Measurements from ENCODE around the gene STK17B. TPM values are rescaled to one million over a fixed set of nuclear protein-coding genes. Genes with fewer than 3 reads are reported as not detected.

The STK17B gene
- total and polyA plus RNA-seq, 4 donors = 9.0 to 73.7 (median 27.2) TPM

DNA sequence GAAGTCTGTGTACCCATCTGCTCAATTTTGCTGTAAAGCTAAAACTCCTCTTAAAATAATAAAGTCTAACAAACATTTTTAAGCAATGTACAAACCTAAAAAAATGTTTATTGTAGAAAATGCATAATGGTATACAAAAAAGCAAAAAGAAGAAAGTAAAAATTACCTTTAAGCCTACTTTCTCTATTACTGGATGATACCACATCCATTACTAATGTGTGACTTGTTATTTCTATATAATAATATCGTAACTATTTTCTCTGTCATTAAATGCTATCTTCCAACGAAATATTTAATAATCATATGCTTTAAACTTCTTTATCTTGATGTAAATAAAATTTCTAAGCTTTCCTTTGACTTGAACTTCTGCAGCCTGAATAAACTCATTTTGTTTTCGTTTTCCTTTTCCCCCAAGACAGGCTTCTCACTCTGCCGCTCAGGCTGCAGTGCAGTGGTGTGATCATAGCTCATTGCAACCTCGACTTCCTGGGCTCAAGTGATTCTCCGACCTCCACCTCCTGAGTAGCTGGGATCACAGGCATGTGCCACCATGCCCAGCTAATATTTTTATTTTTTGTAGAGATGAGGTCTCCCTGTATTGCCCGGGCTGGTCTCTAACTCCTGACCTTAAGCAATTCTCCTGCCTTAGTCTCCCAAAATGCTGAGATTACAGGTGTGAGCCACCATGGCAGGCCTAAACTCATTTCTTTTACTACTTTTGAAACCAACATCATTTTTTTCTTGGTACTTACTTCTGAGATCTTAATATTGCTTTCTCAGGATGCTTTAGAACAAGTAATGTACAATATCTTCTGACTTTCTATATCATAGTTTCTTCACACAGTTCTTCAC lies 84.6 kb downstream of the STK17B start:
- Histone ChIP-seq H3K27ac (ENCODE audit: low read depth in 1 of 2, low read length in 1 of 2) (no peak overlapping the region), H3K36me3 (ENCODE audit: control insufficient read depth in 4 of 4, insufficient read depth in 4 of 4, low read length in 4 of 4) (no peaks in the 10 kb centered on the region), H3K9me3 (ENCODE audit: control insufficient read depth in 4 of 4, insufficient read depth in 3 of 4, low read length in 3 of 4) (peaks cover 0 to 4% (median 1%) of the 10 kb centered on the region in 4 donors), H3K9ac (ENCODE audit: insufficient read depth in 1 of 2, low read length in 2 of 2) (no peak overlapping the region), H3K27me3 (ENCODE audit: control insufficient read depth in 3 of 3, insufficient read depth in 3 of 3, low read length in 2 of 3) (no peaks in the 10 kb centered on the region), H3K4me3 (no peak overlapping the region), H3K4me1 (ENCODE audit: control insufficient read depth in 5 of 5, insufficient read depth in 5 of 5, low read length in 5 of 5) (no peaks in the 10 kb centered on the region)
- no peak for ATAC-seq (ENCODE audit: insufficient read depth, low FRiP score)
- TF ChIP-seq, protein P1, sequence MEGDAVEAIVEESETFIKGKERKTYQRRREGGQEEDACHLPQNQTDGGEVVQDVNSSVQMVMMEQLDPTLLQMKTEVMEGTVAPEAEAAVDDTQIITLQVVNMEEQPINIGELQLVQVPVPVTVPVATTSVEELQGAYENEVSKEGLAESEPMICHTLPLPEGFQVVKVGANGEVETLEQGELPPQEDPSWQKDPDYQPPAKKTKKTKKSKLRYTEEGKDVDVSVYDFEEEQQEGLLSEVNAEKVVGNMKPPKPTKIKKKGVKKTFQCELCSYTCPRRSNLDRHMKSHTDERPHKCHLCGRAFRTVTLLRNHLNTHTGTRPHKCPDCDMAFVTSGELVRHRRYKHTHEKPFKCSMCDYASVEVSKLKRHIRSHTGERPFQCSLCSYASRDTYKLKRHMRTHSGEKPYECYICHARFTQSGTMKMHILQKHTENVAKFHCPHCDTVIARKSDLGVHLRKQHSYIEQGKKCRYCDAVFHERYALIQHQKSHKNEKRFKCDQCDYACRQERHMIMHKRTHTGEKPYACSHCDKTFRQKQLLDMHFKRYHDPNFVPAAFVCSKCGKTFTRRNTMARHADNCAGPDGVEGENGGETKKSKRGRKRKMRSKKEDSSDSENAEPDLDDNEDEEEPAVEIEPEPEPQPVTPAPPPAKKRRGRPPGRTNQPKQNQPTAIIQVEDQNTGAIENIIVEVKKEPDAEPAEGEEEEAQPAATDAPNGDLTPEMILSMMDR (IDR thresholded peaks at IDR 0.05; ENCODE audit: control extremely low read depth, extremely low read depth) = no peak
- no peak for DNase-seq
- WGBS, 2 donors = 75 to 87% methylated on average over 7 of the region's 7 CpGs

DNA sequence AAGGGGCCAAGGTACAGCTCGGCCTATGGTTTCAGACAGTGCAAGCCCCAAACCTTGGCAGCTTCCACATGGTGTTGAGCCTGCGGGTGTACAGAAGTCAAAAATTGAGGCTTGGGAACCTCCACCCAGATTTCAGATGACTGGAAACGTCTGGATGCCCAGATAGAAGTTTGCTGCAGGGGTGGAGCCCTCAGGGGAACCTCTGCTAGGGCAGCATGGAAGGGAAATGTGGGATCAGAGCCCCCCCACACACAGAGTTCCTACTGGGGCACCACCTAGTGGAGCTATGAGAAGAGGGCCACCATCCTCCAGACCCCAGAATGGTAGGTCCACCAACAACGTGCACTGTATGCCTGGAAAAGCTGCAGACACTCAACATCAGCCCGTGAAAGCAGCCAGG lies 87.8 kb downstream of the STK17B start:
- TF ChIP-seq, protein P1 (IDR thresholded peaks at IDR 0.05; ENCODE audit: control extremely low read depth, extremely low read depth) = no peak
- DNase-seq (no peak), ATAC-seq (ENCODE audit: insufficient read depth, low FRiP score) (no peak)
- 96 to 98% methylated on average over 5 of the region's 5 CpGs for WGBS, 2 donors
- H3K9ac ChIP-seq (ENCODE audit: insufficient read depth in 1 of 2, low read length in 2 of 2) = no peak overlapping the region
- H3K36me3 ChIP-seq (ENCODE audit: control insufficient read depth in 4 of 4, insufficient read depth in 4 of 4, low read length in 4 of 4) = no peaks in the 10 kb centered on the region
- no peak overlapping the region for H3K4me3 ChIP-seq
- peaks cover 0 to 4% (median 1%) of the 10 kb centered on the region in 4 donors for H3K9me3 ChIP-seq (ENCODE audit: control insufficient read depth in 4 of 4, insufficient read depth in 3 of 4, low read length in 3 of 4)
- H3K27me3 ChIP-seq (ENCODE audit: control insufficient read depth in 3 of 3, insufficient read depth in 3 of 3, low read length in 2 of 3) = no peaks in the 10 kb centered on the region
- H3K27ac ChIP-seq (ENCODE audit: low read depth in 1 of 2, low read length in 1 of 2) = no peak overlapping the region
- H3K4me1 ChIP-seq (ENCODE audit: control insufficient read depth in 5 of 5, insufficient read depth in 5 of 5, low read length in 5 of 5) = peaks cover 0 to 2% (median 0%) of the 10 kb centered on the region in 5 donors

Other genes starting within 250 kb of the STK17B start
- gene DNAH7, start 102.7 kb downstream of the STK17B start, total RNA-seq = 10 to 100 TPM; 20.0 to 32.9 TPM
- gene DNAH7, start 102.7 kb downstream of the STK17B start, polyA plus RNA-seq = 1 to 10 TPM; 1.9 to 2.7 TPM

Data from lung (tissue), 12 donors.